HG02870 (cell line): ENCODE measurements around the gene ZG16B.

Experiments used
- ATAC-seq: cut with Tn5 transposase; IDR thresholded peaks from one replicate; pipeline ENCODE4 v1.9.1; 2021; ENCODE audit warnings: mild to moderate bottlenecking, moderate library complexity; ENCODE audit not compliant: unreplicated experiment

The ZG16B gene

GRCh38 chr16:2804728-2805127 is 25.4 kb upstream of the ZG16B start:
- ATAC-seq = no peak

- ATAC-seq = no peak
Observed at GRCh38 chr16:2806286-2806685, 23.8 kb upstream of the ZG16B start.

GRCh38 chr16:2808181-2808580 is 21.9 kb upstream of the ZG16B start:
- no peak for ATAC-seq

GRCh38 chr16:2809149-2809760 is 20.8 kb upstream of the ZG16B start:
- no peak for ATAC-seq

- ATAC-seq = no peak
Observed at GRCh38 chr16:2810651-2811050, 19.5 kb upstream of the ZG16B start.

GRCh38 chr16:2811703-2812471 is 18.2 kb upstream of the ZG16B start:
- ATAC-seq = no peak

GRCh38 chr16:2813771-2814221 is 16.3 kb upstream of the ZG16B start:
- ATAC-seq = no peak

- ATAC-seq = no peak
Observed at GRCh38 chr16:2814551-2815298, 15.4 kb upstream of the ZG16B start.

GRCh38 chr16:2815299-2815771 is 14.8 kb upstream of the ZG16B start:
- no peak for ATAC-seq

GRCh38 chr16:2816751-2817339 is 13.3 kb upstream of the ZG16B start, which contains the start of gene PRSS21:
Gene PRSS21 (plus strand): TSS chr16:2817237. CDS start chr16:2817269, 32 bp downstream.
- no peak for ATAC-seq

GRCh38 chr16:2817340-2818271 is 12.5 kb upstream of the ZG16B start:
- no peak for ATAC-seq

GRCh38 chr16:2818272-2818876 is 11.7 kb upstream of the ZG16B start:
- no peak for ATAC-seq

- ATAC-seq = no peak
Observed at GRCh38 chr16:2819179-2819938, 10.7 kb upstream of the ZG16B start.

- ATAC-seq = no peak
Observed at GRCh38 chr16:2819939-2820835, 9.9 kb upstream of the ZG16B start.

GRCh38 chr16:2820836-2821486 is 9.1 kb upstream of the ZG16B start:
- no peak for ATAC-seq

GRCh38 chr16:2821487-2822157 is 8.5 kb upstream of the ZG16B start:
- ATAC-seq = no peak

- ATAC-seq = no peak
Observed at GRCh38 chr16:2822158-2822495, 8.0 kb upstream of the ZG16B start.
